GM18505 (cell line): ENCODE results near the gene PACS1.

Source experiments
- ATAC-seq: cut with Tn5 transposase; IDR thresholded peaks from one replicate; pipeline ENCODE4 v1.9.1; 2021; ENCODE audit not compliant: unreplicated experiment
- POLR2A ChIP-seq: IDR thresholded peaks from 4 replicates; pipeline ENCODE4 v1.6.1; 2011; ENCODE audit warnings: borderline replicate concordance; ENCODE audit not compliant: insufficient read depth, insufficient read length; ENCODE audit errors: extremely low read depth

Gene PACS1

GRCh38 chr11:66189031-66189745, 119.1 kb downstream of the PACS1 start:
- no peak for TF ChIP-seq POLR2A
- no peak for ATAC-seq

GRCh38 chr11:66190786-66191185, 120.7 kb downstream of the PACS1 start:
- no peak for TF ChIP-seq POLR2A
- no peak for ATAC-seq

- TF ChIP-seq POLR2A: no peak
- no peak for ATAC-seq
These were observed 122.2 kb downstream of the PACS1 start for GRCh38 chr11:66192181-66192863.

- no peak for ATAC-seq
- no peak for TF ChIP-seq POLR2A
These were observed 124.3 kb downstream of the PACS1 start for GRCh38 chr11:66194391-66194790.

GRCh38 chr11:66195867-66196266, 125.8 kb downstream of the PACS1 start:
- no peak for TF ChIP-seq POLR2A
- ATAC-seq: no peak

GRCh38 chr11:66203847-66204246, 133.8 kb downstream of the PACS1 start:
- no peak for ATAC-seq
- no peak for TF ChIP-seq POLR2A

GRCh38 chr11:66204412-66204811, 134.3 kb downstream of the PACS1 start:
- TF ChIP-seq POLR2A: no peak
- ATAC-seq: no peak

GRCh38 chr11:66207816-66208215, 137.7 kb downstream of the PACS1 start:
- ATAC-seq: no peak
- TF ChIP-seq POLR2A: no peak

GRCh38 chr11:66211100-66211499, 141.0 kb downstream of the PACS1 start:
- TF ChIP-seq POLR2A: no peak
- no peak for ATAC-seq

- TF ChIP-seq POLR2A: no peak
- ATAC-seq: no peak
These were observed 146.8 kb downstream of the PACS1 start for GRCh38 chr11:66216911-66217310.

GRCh38 chr11:66218036-66218435, 148.0 kb downstream of the PACS1 start:
- no peak for ATAC-seq
- no peak for TF ChIP-seq POLR2A

GRCh38 chr11:66218846-66219620, 149.0 kb downstream of the PACS1 start:
- no peak for ATAC-seq
- TF ChIP-seq POLR2A: no peak

GRCh38 chr11:66219846-66220565, 149.9 kb downstream of the PACS1 start:
- no peak for TF ChIP-seq POLR2A
- ATAC-seq: no peak
